GM23338 (cell line): ENCODE measurements around the gene SENP3. TPM values are rescaled to one million over a fixed set of nuclear protein-coding genes. Genes with fewer than 3 reads are reported as not detected.
A peak's percentile ranks its signal among the peaks of the same experiment; 100 is the strongest.

Source experiments
- ATAC-seq: fragments of 200-7000 bp; cut with Tn5 transposase; 3 replicates; pipeline ENCODE4 v1.9.1; 2020
- DNase-seq: peaks from one replicate; pipeline ENCODE4 v3.0.0-alpha.2; 2015; ENCODE audit warnings: low spot score
- H2AFZ ChIP-seq: fragments of 200-600 bp; sonication (generic); 2 replicates; pipeline ENCODE4 v1.8.0; 2016; ENCODE audit warnings: antibody characterized with exemption, mild to moderate bottlenecking, moderate library complexity
- H3F3A ChIP-seq: fragments of 200-600 bp; sonication (generic); replicated peaks from 2 replicates; pipeline ENCODE4 v1.8.0; 2017; ENCODE audit warnings: antibody characterized with exemption, mixed run types, low read depth
- H3K27ac ChIP-seq: fragments of 200-600 bp; sonication (generic); 2 replicates; pipeline ENCODE4 v1.6.1; 2016; ENCODE audit warnings: low read depth
- H3K27me3 ChIP-seq: fragments of 200-600 bp; sonication (generic); 2 replicates; pipeline ENCODE4 v1.8.0; 2016; ENCODE audit warnings: mild to moderate bottlenecking, mixed run types, moderate library complexity; ENCODE audit not compliant: insufficient read depth
- H3K36me3 ChIP-seq: fragments of 200-600 bp; sonication (generic); 2 replicates; pipeline ENCODE4 v1.8.0; 2016; ENCODE audit warnings: mild to moderate bottlenecking; ENCODE audit not compliant: insufficient read depth
- H3K4me1 ChIP-seq: fragments of 200-600 bp; sonication (generic); 2 replicates; pipeline ENCODE4 v1.8.0; 2016; ENCODE audit warnings: mild to moderate bottlenecking, moderate library complexity; ENCODE audit not compliant: insufficient read depth
- H3K4me2 ChIP-seq: fragments of 200-600 bp; sonication (generic); 2 replicates; pipeline ENCODE4 v1.7.1; 2017; ENCODE audit warnings: mixed run types
- H3K4me3 ChIP-seq: fragments of 200-600 bp; sonication (generic); 2 replicates; pipeline ENCODE4 v1.6.1; 2016; ENCODE audit warnings: mixed run types
- H3K79me2 ChIP-seq: fragments of 200-600 bp; sonication (generic); replicated peaks from 2 replicates; pipeline ENCODE4 v1.8.0; 2017; ENCODE audit warnings: mild to moderate bottlenecking; ENCODE audit not compliant: insufficient read depth
- H3K9me2 ChIP-seq: fragments of 200-600 bp; sonication (generic); 2 replicates; pipeline ENCODE4 v1.8.0; 2017; ENCODE audit not compliant: insufficient read depth
- H4K20me1 ChIP-seq: fragments of 200-600 bp; sonication (generic); replicated peaks from 2 replicates; pipeline ENCODE4 v1.8.0; 2017; ENCODE audit warnings: mild to moderate bottlenecking; ENCODE audit not compliant: insufficient read depth
- H3K27ac Mint-ChIP-seq: 2 replicates; pipeline ENCODE4 v1.8.0; 2020; ENCODE audit warnings: inconsistent platforms, mild to moderate bottlenecking, moderate library complexity, mixed read lengths
- H3K27me3 Mint-ChIP-seq: 3 replicates; pipeline ENCODE4 v1.8.0; 2022; ENCODE audit warnings: low read depth, mild to moderate bottlenecking, moderate library complexity, mixed read lengths, inconsistent platforms; ENCODE audit not compliant: insufficient read depth, poor library complexity
- H3K36me3 Mint-ChIP-seq: 3 replicates; pipeline ENCODE4 v1.8.0; 2021; ENCODE audit warnings: low read depth, mild to moderate bottlenecking, inconsistent platforms, moderate library complexity, mixed read lengths
- H3K4me1 Mint-ChIP-seq: 3 replicates; pipeline ENCODE4 v1.8.0; 2020; ENCODE audit warnings: mild to moderate bottlenecking, inconsistent platforms, mixed read lengths
- H3K4me3 Mint-ChIP-seq: 3 replicates; pipeline ENCODE4 v1.8.0; 2021; ENCODE audit warnings: moderate library complexity, mild to moderate bottlenecking, inconsistent platforms, mixed read lengths
- H3K9me3 Mint-ChIP-seq: 3 replicates; pipeline ENCODE4 v1.8.0; 2020; ENCODE audit warnings: moderate library complexity, mild to moderate bottlenecking, inconsistent platforms, mixed read lengths
- CREB1 ChIP-seq: fragments of 250-450 bp; sonication (Bioruptor Pico); IDR thresholded peaks from 2 replicates; pipeline ENCODE4 v1.5.0; 2020; ENCODE audit warnings: low read depth, mild to moderate bottlenecking, moderate library complexity
- ETS1 ChIP-seq: IDR thresholded peaks from 2 replicates; pipeline ENCODE4 v1.6.1; 2016; ENCODE audit warnings: antibody characterized with exemption
- EZH2phosphoT487 ChIP-seq: fragments of 200-600 bp; sonication (generic); IDR thresholded peaks from one replicate; pipeline ENCODE4 v1.8.1; 2018; ENCODE audit warnings: antibody characterized with exemption; ENCODE audit not compliant: unreplicated experiment
- JUNB ChIP-seq: IDR thresholded peaks from one replicate; pipeline ENCODE4 v1.6.1; 2016; ENCODE audit warnings: antibody characterized with exemption; ENCODE audit not compliant: unreplicated experiment
- POLR2AphosphoS5 ChIP-seq: IDR thresholded peaks from 2 replicates; pipeline ENCODE4 v1.6.1; 2016; ENCODE audit warnings: antibody characterized with exemption, low read depth
- ZNF114 ChIP-seq: fragments of 250-450 bp; sonication (Bioruptor Pico); IDR thresholded peaks from 2 replicates; pipeline ENCODE4 v1.5.0; 2020; ENCODE audit warnings: mild to moderate bottlenecking, moderate library complexity
- polyA plus RNA-seq: library from polyadenylated mRNA; unstranded; fragments of >200 nt; fragmentation: Nextera tagmentation; extraction: Ambion mirVana; gene quantifications from 2 replicates; pipeline ENCODE4 v1.2.1, GENCODE V29; 2016
- total RNA-seq: library from RNA; depleted of rRNA; stranded (reverse); fragments of >200 nt; shearing (Covaris generic); gene quantifications from 2 replicates; pipeline ENCODE4 v1.2.3, GENCODE V29; 2014
- TF ChIP-seq, protein P1 (sequence below), 2 experiments: fragments of 200-600 bp in 1 of 2; sonication (generic) in 1 of 2; conservative IDR thresholded peaks; 2 replicates each; pipeline versions ENCODE4 v1.5.1 to v1.6.1; 2016 to 2017; ENCODE audit warnings: antibody characterized with exemption in 2 of 2, low read depth in 2 of 2, mild to moderate bottlenecking in 2 of 2, moderate library complexity in 1 of 2
- TF ChIP-seq, protein P2 (sequence below): IDR thresholded peaks from one replicate; pipeline ENCODE4 v1.6.1; 2018; ENCODE audit warnings: antibody characterized with exemption; ENCODE audit not compliant: unreplicated experiment

SENP3 gene
- total and polyA plus RNA-seq, 2 experiments from 2014 or later = 6.5 to 138 TPM

DNA sequence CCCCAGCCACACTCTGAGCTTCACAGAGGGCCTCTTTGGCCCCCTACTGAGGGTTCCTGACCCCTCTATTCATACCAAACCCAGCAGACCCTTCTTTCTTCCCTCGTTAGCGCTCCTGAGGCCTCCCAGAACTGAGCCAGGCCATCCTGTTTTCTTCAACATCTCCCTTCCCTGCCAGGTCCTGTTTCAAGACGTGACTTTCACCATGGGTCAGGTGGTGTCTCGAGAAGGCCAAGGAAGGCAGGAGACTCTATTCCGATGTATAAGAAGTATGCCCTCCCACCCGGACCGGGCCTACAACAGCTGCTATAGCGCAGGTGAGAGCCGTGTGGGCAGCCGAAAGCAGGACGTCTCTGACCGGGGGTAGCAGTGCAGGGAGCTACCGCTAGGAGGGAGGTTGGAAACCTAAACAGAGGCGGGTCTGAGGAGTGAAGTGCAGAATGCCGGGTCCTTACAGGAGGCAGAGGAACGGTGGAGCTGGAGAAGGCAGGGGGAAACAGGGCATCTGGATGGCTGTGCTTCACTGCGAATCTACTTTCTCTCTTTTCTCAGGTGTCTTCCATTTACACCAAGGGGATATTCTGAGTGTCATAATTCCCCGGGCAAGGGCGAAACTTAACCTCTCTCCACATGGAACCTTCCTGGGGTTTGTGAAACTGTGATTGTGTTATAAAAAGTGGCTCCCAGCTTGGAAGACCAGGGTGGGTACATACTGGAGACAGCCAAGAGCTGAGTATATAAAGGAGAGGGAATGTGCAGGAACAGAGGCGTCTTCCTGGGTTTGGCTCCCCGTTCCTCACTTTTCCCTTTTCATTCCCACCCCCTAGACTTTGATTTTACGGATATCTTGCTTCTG lies 1.3 kb upstream of the SENP3 start (continued):
- TF ChIP-seq, protein P1, sequence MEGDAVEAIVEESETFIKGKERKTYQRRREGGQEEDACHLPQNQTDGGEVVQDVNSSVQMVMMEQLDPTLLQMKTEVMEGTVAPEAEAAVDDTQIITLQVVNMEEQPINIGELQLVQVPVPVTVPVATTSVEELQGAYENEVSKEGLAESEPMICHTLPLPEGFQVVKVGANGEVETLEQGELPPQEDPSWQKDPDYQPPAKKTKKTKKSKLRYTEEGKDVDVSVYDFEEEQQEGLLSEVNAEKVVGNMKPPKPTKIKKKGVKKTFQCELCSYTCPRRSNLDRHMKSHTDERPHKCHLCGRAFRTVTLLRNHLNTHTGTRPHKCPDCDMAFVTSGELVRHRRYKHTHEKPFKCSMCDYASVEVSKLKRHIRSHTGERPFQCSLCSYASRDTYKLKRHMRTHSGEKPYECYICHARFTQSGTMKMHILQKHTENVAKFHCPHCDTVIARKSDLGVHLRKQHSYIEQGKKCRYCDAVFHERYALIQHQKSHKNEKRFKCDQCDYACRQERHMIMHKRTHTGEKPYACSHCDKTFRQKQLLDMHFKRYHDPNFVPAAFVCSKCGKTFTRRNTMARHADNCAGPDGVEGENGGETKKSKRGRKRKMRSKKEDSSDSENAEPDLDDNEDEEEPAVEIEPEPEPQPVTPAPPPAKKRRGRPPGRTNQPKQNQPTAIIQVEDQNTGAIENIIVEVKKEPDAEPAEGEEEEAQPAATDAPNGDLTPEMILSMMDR (conservative IDR thresholded peaks at IDR 0.05; ENCODE audit: low read depth in 2 of 2) = peak; percentile 60 to 64
- 0 out of 2 replicates have a peak, but pooled peaks have one; percentile 27 for TF ChIP-seq POLR2AphosphoS5

- Histone ChIP-seq H3K4me3 (peak overlapping the region; percentile 96), H2AFZ (peak overlapping the region; percentile 95), H3K27ac (peak overlapping the region; percentile 92), H3K27me3 (no peaks in the 10 kb centered on the region), H3F3A (peaks cover 30% of the 10 kb centered on the region), H3K36me3 (peaks cover 16% of the 10 kb centered on the region; the same call in 1 of the 2 replicates), H3K4me2 (peak overlapping the region; percentile 98), H3K9me2 (no peaks in the 10 kb centered on the region), H3K79me2 (peaks cover 41% of the 10 kb centered on the region), H4K20me1 (peaks cover 6% of the 10 kb centered on the region), H3K4me1 (peaks cover 45% of the 10 kb centered on the region)
- peak; percentile 69 for ATAC-seq
- H3K4me3 Mint-ChIP-seq = peak overlapping the region; percentile 93
- TF ChIP-seq CREB1 (CRISPR knock-in tag) (peak; percentile 26; the same call in 1 of the 2 replicates), EZH2phosphoT487 (no peak)
- TF ChIP-seq, protein P1 (conservative IDR thresholded peaks at IDR 0.05; ENCODE audit: low read depth in 2 of 2) = peak; percentile 63 to 86
- H3K9me3 Mint-ChIP-seq = no peaks in the 10 kb centered on the region
- peak overlapping the region; percentile 92 for H3K27ac Mint-ChIP-seq
- H3K36me3 Mint-ChIP-seq = peaks cover 32% of the 10 kb centered on the region
- peak; percentile 95 for DNase-seq
- H3K27me3 Mint-ChIP-seq = peaks cover 28% of the 10 kb centered on the region
- H3K4me1 Mint-ChIP-seq = peaks cover 48% of the 10 kb centered on the region
Measured at GRCh38 chr17:7561028-7561575, 617 bp upstream of the SENP3 start.

DNA sequence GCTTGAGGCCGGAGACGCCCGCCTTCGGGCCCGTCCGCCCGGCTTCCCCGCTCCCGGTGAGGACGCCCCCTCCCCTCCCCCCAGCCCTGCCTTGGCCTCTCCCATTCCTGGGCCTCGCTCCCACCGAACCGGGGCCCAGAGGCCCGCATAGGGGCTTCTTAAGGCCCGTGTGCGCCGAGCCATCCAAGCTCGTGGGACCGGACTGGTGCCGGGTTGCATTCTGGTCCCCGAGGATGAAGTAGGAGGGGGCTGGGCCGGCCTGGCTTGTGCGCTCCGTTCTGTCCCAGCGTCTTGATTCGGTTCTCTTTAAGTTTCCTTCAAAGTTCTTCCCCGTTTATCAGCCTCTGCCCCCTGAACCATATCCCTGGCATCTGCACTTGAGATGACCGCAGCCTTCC lies 488 bp downstream of the SENP3 start:
- H3K27me3 Mint-ChIP-seq = peaks cover 24% of the 10 kb centered on the region
- Histone ChIP-seq H3K36me3 (peaks cover 23% of the 10 kb centered on the region; the same call in 1 of the 2 replicates), H3K4me2 (peak overlapping the region; percentile 99), H3K4me1 (peaks cover 42% of the 10 kb centered on the region), H3K4me3 (peak overlapping the region; percentile 96), H3K9me2 (no peaks in the 10 kb centered on the region), H3F3A (peaks cover 29% of the 10 kb centered on the region), H3K27ac (peak overlapping the region; percentile 63), H3K79me2 (peaks cover 44% of the 10 kb centered on the region), H2AFZ (0 out of 2 replicates have a peak overlapping the region, but pooled peaks have one; percentile 32), H3K27me3 (no peaks in the 10 kb centered on the region), H4K20me1 (peaks cover 10% of the 10 kb centered on the region)
- peak overlapping the region; percentile 93 for H3K4me3 Mint-ChIP-seq
- peaks cover 43% of the 10 kb centered on the region for H3K4me1 Mint-ChIP-seq
- DNase-seq = peak; percentile 64
- ATAC-seq = peak; percentile 10
- peaks cover 43% of the 10 kb centered on the region for H3K36me3 Mint-ChIP-seq
- peak overlapping the region; percentile 93 for H3K27ac Mint-ChIP-seq
- no peaks in the 10 kb centered on the region for H3K9me3 Mint-ChIP-seq
- TF ChIP-seq ZNF114 (no peak), JUNB (no peak), EZH2phosphoT487 (no peak), ETS1 (no peak)
- TF ChIP-seq, protein P2, sequence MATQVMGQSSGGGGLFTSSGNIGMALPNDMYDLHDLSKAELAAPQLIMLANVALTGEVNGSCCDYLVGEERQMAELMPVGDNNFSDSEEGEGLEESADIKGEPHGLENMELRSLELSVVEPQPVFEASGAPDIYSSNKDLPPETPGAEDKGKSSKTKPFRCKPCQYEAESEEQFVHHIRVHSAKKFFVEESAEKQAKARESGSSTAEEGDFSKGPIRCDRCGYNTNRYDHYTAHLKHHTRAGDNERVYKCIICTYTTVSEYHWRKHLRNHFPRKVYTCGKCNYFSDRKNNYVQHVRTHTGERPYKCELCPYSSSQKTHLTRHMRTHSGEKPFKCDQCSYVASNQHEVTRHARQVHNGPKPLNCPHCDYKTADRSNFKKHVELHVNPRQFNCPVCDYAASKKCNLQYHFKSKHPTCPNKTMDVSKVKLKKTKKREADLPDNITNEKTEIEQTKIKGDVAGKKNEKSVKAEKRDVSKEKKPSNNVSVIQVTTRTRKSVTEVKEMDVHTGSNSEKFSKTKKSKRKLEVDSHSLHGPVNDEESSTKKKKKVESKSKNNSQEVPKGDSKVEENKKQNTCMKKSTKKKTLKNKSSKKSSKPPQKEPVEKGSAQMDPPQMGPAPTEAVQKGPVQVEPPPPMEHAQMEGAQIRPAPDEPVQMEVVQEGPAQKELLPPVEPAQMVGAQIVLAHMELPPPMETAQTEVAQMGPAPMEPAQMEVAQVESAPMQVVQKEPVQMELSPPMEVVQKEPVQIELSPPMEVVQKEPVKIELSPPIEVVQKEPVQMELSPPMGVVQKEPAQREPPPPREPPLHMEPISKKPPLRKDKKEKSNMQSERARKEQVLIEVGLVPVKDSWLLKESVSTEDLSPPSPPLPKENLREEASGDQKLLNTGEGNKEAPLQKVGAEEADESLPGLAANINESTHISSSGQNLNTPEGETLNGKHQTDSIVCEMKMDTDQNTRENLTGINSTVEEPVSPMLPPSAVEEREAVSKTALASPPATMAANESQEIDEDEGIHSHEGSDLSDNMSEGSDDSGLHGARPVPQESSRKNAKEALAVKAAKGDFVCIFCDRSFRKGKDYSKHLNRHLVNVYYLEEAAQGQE = no peak
